NCI-H524 treated with DMSO at 0.1 percent for 48 hours (cell line): ENCODE measurements around the gene DICER1.
"Not testable (repeated sequence)": the region's sequence is repeated elsewhere in the genome, so short reads cannot be mapped to it uniquely, and the experiment has no call there.

Experiments used
- DNase-seq: peaks from one replicate; lab custom pipeline; 2025; lab: John Stamatoyannopoulos, UW

DICER1 gene

DNA sequence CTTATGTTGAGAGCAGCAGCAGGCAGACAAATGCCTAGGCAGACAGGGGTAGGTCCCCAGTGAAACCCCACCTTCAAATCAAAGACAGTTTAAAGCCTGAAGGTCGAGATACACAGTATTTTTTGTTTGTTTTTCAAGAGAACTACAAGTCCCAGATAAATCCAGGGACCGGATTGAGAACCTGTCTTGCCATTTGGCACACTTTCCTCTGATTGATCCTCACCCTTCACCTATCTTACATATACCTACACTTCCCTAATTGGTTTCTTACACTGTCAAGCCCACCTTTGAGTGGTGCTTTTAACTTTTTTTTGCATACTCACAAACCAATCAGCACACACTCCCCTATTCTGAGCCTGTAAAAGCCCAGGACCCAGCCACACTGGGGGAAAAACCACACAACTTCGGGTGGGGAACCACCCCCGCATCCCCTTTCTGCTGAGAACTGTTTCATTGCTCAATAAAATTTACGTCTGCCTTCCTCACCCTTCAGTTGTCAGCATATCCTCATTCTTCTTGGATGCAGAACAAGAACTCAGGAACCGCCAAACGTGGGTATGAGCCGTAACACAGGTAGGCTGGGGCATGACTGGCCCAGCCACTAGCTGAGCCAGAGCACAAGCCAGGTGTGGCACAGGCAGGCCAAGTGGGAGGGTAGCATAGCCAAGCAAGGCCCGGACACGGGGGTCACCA is 11.1 kb downstream of the DICER1 start:
- no peak for DNase-seq

DNA sequence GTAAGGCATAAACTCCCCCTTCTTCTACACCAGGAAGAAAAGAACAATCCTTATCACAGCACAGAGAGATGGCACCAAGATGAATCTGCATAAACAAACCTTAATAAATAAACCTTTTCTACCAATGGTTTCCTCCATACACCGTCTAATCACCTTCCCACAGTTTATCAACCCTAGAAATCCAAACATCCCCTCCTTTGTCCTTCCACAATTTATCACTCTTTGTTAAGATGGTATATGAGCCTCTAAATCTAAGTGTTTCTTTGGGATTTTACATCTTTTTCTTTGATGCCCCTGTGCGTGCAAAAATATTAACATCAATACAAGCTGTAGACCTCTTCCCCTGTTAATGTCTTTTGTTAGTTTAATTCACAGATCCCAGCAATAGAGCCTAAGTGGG is 12.5 kb downstream of the DICER1 start:
- DNase-seq, result no peak

DNA sequence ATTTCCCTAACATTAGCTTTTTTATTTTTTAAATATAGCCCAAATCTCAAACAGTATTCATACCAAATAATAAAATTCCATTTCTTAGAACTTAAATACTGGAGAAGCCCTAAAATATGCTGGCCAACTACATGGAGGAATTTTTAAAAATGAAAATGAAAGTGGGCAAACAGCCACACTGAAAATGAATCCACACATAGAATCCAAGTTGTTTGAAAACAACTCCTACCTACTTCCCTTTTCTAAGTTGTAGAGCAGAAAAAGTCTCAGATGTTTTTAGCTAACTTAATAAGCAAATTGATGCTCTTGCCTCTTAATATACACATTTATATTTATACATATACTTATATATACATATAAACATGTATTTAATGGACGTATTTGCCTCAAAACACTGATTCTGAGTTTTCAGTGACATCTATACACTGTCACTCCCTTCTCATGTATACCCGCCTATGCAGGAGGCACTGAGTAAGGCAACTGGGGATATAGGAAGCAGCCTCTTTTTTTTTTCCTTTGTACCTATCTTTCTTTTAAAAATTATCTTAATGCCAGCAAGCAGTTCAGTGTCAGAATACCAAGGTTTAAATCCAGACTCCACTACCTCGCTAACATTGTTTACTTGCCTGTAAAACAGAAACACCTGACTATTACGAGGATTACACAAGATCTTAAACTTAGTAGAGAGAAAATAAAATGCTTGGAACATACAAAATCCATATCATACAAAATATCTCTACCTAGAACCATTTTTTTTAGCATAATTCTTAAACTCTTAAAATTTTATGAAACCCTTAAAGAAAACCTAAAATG is 13.3 kb downstream of the DICER1 start:
- DNase-seq, result no peak

DNA sequence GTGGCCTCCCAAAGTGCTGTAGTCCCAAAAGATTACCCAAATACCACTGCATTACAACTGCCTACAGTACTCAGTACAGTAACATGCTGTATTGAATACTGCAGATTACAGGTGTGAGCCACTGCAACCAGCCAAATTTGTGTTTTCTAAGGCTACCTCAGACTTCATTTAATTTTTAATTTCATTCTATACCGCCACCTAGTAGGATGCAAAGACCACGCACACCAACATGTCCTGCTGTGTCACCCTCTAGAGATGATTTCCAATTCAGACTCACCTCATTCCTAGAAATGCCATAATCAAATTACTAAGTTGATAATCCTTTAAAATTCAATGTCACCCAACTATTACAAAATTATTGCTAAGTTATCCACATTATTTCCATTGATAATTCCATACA is 15.1 kb downstream of the DICER1 start:
- no peak for DNase-seq

DNA sequence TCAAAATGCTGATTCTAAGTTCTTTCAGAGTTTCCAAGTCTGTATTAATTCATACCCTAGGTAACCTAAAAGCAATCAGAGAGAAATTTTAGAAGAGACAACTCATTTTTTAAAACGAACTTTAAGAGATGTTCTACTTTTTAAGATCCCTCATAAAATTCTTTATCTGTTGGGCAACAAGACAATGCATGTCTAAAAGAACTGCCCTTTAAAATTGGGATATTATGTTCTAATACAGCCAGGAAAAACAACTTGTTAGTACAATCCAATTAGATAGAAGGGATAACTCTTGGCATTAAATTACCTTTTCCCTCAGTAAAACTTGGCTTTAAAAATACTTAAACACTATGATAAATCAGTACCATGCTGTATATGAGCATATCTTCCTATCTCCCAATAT is 15.6 kb downstream of the DICER1 start:
- DNase-seq, result no peak

DNA sequence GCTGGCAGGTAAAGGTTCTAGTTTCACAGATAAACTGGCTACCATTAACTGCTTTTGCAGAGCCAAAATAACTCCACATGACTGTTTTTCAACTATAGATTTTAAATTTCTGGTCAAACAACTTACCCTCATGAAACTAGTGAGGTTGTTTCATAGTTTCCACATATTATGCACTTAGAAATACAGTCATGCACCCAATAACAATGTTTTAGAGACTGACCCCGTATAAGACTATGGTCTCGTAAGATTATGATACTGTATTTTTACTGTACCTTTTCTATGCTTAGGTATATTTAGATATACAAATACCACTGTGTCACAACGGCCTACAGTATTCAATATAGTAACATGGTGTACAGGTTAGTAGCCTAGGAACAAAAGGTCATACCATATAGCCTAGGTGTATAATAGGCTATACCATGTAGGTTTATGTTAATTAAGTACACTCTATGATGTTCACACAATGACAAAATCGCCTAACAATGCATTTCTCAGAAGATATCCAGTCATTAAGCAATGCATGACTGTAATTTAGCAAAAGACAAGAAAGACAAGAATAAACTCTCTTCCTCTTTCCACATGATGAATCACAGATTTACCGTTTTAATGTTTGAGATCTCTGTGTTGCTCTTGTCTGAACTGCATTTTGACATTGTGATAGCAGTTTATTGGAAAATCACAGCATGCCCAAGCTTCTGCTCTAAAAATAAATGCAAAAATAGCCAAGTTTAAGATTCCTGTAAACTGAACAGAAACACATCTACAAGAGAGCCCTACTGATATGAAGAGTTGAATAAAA is 17.1 kb downstream of the DICER1 start:
- DNase-seq, result no peak

DNA sequence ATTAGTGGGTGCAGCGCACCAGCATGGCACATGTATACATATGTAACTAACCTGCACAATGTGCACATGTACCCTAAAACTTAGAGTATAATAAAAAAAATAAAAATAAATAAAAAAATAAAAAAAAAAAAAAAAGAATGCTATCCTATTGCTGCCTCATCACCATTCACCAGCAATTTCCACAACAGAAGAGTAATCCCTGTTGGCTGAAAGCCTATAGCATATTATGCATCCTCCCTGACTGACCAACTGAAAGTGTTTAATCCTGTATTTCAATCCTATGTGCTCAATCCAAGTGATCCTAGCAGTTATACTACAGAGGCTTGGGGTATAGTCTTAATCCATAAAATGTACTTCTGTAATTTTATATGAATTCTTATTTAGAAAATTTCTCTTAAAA is 18.5 kb downstream of the DICER1 start:
- DNase-seq, result no peak

DNA sequence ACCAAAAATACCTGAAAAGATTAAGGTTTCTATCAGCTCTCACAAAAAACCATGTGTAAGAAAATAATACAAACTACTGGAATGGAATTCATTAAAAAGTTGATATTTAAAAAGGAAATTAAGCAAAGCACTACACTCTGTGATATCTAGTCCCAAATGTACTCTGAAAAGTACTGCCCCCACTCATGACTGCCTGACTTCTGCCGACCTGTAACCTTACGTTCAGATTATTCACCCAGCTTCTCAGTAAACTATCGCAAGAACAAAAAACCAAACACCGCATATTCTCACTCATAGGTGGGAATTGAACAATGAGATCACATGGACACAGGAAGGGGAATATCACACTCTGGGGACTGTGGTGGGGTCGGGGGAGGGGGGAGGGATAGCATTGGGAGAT is 18.9 kb downstream of the DICER1 start:
- DNase-seq, result not testable (repeated sequence)

DNA sequence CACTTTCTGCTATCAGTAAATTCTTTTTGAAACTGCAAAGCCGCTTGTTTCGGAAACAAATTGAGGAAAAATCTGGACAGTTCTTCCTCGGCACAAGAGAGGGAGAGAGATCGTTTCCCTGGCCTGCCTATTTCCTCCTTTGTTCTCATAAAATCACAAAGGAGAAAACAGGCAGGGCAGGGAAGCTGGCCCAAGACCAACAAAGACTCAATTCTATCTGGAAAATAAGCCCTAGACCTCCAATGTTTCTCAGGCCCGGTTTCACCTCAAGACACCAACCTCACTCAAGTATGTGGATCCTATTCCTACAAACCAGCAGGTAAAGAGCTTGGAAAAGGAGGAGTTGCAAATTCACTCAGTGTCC is 19.5 kb downstream of the DICER1 start:
- DNase-seq, result no peak

DNA sequence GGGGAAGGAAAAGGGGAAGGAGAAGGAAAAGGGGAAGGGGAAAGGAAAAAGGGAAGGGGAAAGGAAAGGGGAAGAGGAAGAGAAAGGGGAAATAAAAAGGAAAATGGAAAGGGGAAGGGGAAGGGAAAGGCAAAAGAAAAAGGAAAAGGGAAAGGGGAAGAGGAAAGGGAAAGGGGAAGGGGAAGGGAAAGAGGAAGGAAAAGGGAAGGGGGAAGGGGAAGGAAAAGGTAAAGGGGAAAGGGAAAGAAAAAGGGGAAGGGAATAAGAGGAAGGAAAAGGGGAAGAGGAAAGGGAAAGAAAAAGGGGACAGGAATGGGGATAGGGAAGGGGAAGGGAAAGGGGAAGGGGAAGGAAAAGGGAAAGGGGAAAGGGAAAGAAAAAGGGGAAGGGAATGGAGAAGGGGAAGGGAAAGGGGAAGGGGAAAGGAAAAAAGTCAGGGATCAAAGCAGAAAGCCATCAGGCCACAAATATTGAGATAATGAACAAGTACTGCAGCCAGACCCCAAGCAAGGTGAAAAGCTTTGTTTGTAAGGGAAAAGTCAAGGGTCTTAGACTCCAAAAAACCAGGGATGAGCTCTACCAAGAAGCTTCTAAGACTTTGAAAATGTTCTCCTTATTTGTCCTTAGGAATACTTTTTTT is 20.0 kb downstream of the DICER1 start:
- no peak for DNase-seq

DNA sequence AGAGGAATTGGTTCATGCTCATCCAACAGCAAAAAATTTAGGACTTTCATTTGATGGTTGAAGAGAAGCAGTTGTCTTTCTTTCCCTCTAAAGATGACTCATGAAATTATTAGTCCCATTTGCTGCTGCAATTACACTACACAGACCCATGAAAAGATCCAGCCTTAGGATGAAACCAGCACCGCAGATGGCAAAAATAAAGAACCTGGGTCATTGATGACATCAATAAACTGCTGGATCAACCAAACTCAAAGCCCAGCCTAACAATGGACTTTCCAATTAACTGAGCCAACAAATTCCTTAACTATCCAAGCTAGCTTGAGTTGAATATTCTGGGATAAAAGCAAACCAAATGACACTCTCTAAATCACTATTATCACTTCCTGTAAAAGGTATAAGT is 20.7 kb downstream of the DICER1 start:
- DNase-seq, result no peak

DNA sequence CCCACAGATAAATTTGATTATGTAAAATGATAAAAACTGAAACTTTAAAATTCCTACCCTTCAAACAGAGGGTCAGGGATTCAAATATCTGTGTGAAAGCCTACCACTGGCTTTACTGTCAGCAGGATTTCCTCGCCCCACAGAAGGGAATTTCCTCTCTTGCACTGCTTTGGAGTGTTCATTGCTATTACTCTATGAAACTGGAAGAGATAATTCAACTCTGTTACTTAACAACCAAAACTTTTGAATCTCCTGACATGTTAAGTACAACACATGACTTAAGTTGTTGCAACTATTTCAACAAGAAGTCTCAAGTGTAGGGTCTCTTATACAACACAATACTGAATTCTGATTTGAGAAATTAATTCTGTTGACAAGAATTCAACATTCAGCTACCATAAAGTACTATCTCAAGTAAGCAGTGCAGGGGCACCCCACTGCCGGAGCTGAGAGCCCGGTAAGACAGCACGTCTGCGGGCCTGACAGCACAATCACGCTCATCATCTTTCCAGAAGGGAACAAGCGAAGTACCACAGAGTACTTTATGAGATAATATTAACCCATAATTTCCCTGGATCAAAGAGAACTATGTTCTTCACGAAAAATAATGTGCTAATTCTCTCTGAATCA is 22.9 kb downstream of the DICER1 start:
- DNase-seq, result no peak

DNA sequence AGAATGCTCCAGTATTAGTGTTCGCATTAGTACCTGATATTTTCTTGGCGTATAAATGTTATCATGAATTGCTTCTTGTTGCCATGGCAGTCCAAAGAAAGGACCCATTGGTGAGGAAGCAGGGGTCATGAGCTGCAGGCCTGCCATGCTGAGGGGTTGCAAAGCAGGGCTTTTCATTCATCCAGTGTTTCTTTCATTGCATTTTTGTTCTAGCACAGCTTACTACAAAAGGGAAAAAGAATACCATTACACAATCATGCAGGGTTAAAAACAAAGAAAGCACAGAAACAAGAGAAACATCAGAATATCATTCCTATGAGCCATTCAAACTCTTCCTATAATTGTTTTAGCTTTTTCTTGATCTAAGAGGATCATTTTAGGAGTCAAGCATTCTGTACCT is 24.0 kb downstream of the DICER1 start:
- DNase-seq, result no peak

DNA sequence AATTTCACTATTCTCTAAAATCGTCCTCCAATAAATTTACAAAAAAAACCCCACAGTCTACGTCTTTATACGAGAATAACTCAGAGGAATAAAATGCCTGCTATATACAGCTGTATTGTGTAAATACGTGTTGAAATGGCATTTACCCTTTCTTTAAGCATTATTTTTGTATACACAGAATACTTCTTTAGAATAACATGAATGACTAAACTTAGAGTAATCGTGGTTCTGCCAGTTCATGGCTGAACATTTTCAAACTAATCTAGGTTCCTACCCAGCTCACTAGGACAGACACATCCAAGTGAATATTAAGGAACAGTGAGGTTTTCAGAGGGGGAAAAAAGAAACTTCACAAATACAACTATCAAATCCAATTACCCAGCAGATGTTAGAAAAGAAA is 24.6 kb downstream of the DICER1 start:
- DNase-seq, result no peak

DNA sequence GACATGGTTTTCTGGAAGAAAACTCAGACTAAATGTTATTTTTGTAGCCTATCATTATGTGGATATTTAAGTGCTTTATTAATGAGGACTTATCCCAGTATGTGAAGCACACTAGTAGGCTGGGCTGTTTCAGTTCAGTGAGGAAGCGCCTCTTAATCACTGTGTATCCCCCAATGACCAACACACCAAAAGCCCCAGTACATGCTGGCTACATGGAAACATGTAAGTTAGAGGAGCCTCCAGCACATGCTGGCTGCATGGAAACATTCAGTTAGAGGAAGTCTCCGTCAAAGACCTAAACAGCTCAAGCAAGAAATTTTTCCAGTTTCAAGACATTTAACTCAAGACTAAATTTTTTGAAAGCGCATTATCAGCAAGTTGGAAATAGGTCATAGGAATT is 26.8 kb downstream of the DICER1 start:
- DNase-seq, result no peak

DNA sequence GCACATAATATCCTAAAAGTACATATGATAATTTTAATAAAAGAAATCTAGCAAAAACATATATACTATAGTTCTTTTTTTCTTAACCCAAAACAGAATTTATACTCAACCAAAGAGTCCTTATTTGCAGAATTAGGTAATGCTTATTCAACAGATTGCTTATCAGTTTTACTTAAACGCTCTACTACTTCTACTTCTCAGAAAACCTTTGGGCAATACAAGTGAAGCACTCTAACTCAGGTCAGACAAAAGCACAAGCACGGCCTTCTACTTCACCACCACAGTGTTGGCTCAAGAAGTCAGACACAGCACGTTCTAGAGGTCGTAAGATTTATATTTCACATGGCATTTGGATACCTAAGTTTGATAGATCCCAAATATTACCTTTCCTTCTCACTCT is 29.2 kb downstream of the DICER1 start:
- DNase-seq, result no peak

DNA sequence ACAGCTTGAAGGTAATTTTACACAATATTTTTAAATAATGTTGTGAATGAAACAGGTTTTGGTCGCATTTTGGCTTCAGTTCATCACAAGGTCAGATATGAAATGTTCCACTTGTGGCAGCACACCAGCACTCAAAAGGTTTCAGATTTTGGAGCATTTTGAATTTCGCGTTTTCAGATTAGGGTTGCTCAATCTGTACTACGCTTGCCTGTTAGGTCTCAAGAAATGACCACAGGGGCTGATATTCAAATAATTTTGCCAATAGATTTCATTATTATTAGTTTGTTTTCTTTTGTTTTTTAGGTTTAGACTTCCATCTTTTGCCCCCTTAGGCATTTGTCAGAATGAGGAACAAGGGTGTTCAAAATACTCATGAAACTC is 29.8 kb downstream of the DICER1 start:
- DNase-seq, result no peak

DNA sequence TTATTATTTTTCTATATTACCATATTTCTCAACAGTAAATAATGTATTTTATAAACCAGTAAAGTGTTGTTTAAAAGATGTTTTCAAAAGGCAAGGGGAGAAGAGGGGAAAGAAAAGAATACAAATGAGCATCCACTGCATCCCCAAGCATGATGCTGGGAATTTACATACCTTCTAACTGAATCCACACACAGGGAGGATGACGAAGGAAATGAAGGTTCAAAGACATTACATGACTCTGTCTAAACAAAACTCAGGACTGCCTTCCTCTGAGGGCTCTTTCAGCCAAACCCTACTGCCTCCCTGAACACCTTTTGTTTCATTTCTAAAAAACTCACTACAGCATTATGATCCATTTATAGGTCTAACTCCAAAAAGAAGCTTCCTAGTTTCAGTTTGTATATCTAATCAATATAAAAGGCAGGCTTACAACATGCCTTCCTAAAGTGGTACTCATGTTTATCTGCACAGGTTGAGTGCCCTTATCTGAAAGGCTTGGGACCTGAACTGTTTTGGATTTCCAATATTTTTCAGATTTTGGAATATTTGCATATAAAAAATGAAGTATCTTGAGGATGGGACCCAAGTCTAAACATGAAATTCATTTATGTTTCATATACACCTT is 30.3 kb downstream of the DICER1 start:
- no peak for DNase-seq

DNA sequence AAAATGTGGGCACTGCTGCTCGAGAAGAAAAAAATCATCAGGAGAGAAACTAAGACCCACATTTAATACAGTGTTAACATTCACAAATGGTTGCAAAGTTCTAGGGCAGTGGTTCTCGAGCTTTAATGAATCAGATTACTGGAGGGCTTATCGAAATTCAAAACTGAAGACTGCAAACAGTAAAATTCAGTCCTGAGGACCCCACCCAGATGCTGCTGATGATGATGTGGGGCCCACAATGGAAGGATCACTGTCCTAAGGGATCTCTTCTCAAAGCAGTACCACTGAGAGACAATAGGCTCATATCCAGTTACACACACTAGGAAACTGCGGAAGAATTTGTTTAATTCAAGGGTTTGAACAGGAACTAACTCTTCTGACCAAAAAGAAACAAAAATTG is 31.4 kb downstream of the DICER1 start:
- no peak for DNase-seq

DNA sequence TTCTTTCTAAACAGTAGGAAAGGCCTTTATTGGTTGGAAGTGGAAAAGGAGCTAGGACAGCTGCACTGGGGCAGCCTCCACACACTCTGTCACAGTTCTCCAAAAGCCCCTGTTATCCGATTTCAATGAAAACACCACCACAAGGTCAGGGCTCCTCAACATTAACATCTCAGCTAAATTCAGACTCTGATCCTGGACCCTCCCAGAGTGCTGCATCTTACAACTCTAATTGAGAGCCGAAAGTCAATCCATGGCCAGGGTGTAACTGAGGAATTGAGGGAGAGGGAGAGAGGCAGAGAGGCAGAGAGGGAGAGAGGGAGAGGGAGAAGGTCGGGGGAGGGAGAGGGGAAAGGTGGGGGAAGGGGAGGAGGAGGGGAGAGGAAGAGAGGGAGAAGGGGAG is 32.1 kb downstream of the DICER1 start:
- no peak for DNase-seq

DNA sequence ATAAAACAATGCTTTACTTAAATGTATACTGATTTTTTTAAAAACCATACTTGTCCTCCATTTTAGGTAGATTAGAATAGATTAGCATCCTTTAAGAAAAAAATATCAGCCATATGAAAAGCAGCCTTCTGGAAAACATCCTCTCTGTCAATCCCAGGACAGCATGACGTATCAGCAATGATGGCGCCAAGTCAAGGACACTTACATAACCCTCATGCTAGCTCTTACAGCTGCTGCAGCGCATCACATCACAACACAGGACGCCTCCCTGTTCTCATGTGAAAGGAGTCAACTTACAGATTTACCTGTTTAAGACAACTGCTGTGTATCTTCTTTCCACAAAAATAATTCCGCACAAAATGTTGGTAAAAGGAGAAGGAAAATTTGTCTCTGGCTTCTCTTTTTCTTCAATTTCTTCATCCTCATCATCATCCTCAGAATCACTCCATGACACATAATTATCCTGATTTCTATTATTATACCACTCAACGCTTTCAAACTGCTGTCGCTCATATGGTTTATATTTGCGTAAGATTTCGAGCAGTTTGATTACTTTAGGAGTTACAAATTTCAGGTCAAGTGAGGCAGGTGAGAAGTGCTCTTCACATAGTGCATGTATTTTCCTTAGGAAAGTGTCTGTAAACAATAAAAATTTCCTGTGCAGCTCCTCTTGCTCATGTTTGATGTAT is 33.3 kb downstream of the DICER1 start:
- DNase-seq, result peak; percentile 18
